Measurements from ENCODE around the gene GAMT.

The GAMT gene

DNA sequence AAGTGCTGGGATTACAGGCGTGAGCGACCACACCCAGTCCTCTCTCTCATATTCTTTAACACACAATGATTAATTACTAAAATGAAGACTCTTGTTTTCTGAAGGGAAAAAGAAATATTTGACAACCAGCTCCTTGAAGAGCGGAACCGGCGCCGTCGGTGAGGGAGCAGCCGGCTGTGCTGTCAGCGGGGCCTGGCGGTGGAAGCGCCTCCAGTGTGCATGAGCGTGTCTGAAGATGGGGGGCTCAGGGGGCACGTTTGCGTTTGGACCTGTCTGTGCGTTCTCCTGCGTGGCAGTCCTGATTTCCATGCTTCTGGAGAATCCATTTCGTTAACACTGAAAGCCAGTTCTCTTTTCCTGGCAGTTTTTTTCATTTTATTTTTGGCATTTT lies 24.9 kb downstream of the GAMT start:
- 95 to 97% methylated on average over 17 of the region's 17 CpGs for WGBS, 2 experiments
- Histone ChIP-seq H3K4me3 (ENCODE audit: insufficient read depth, low read depth, low read length) (no peak overlapping the region), H3K9me3 (ENCODE audit: control insufficient read depth, low read length) (no peaks in the 10 kb centered on the region), H3K27ac (ENCODE audit: insufficient read depth, low read depth, low read length, poor library complexity, severe bottlenecking) (no peak overlapping the region), H3K27me3 (ENCODE audit: control insufficient read depth, insufficient read depth, low read length, poor library complexity, severe bottlenecking) (no peaks in the 10 kb centered on the region), H3K36me3 (ENCODE audit: control insufficient read depth, insufficient read depth, low read length) (peaks cover 39% of the 10 kb centered on the region), H3K4me1 (ENCODE audit: control insufficient read depth, insufficient read depth, low read length) (peaks cover 9% of the 10 kb centered on the region)

DNA sequence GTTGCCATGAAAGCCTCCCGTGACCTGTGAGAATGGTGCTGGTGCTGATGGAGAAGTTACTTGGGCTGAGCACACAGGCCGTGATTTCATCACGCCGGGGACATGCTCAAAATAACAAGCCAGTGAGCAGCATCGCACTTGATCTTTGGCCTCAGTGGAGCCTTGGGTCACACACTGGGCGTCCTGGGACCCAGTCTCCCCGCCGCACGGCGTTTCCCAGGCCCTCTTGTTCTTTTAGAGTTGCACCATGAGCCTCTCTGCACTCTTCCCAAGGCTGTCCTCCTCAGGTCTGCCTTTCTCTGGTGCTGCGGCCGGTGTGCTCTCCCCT lies 27.1 kb downstream of the GAMT start:
- Histone ChIP-seq H3K27ac (ENCODE audit: insufficient read depth, low read depth, low read length, poor library complexity, severe bottlenecking) (no peak overlapping the region), H3K4me3 (ENCODE audit: insufficient read depth, low read depth, low read length) (no peak overlapping the region), H3K27me3 (ENCODE audit: control insufficient read depth, insufficient read depth, low read length, poor library complexity, severe bottlenecking) (no peaks in the 10 kb centered on the region), H3K4me1 (ENCODE audit: control insufficient read depth, insufficient read depth, low read length) (no peaks in the 10 kb centered on the region), H3K36me3 (ENCODE audit: control insufficient read depth, insufficient read depth, low read length) (peaks cover 59% of the 10 kb centered on the region), H3K9me3 (ENCODE audit: control insufficient read depth, low read length) (no peaks in the 10 kb centered on the region)
- 87% methylated on average over 12 of the region's 12 CpGs for WGBS, 2 experiments

DNA sequence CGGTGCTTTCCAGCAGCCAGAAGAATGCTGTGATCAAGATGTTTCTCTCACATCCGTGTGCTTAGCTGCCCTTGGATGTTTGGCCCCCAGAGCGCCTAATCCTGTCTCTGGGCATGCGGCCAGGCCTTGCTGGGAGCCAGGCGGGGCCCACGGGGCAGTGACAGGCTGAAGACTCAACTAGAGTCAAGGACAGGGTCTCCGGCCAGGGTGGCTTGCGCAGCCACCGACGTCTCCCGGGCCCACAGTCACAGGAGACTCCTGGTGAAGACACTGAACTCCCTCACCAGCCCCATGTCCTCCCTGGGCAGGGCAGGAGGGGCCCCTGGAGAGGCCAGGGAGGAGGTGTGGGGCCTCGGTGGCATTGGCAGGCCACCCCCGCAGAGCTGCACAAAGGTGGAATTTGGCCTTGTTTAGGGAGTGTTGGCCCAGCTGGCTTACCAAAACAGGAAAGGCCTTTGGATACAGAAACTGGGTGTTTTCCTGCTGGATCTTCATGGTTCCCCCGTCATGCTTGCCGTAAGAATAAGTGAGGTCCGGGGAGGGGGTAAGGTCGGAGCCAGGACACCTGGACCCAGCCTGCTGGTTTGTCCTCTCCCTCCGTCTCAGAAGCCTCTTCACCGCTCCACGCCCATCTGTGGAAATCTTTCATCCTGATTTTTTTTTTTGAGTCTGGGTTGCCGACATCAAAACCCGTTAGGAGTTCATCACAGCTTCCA lies 27.6 kb downstream of the GAMT start:
- WGBS, 2 experiments = 93 to 95% methylated on average over 22 of the region's 22 CpGs
- Histone ChIP-seq H3K9me3 (ENCODE audit: control insufficient read depth, low read length) (no peaks in the 10 kb centered on the region), H3K4me1 (ENCODE audit: control insufficient read depth, insufficient read depth, low read length) (no peaks in the 10 kb centered on the region), H3K27me3 (ENCODE audit: control insufficient read depth, insufficient read depth, low read length, poor library complexity, severe bottlenecking) (no peaks in the 10 kb centered on the region), H3K36me3 (ENCODE audit: control insufficient read depth, insufficient read depth, low read length) (peaks cover 60% of the 10 kb centered on the region), H3K27ac (ENCODE audit: insufficient read depth, low read depth, low read length, poor library complexity, severe bottlenecking) (no peak overlapping the region), H3K4me3 (ENCODE audit: insufficient read depth, low read depth, low read length) (no peak overlapping the region)

DNA sequence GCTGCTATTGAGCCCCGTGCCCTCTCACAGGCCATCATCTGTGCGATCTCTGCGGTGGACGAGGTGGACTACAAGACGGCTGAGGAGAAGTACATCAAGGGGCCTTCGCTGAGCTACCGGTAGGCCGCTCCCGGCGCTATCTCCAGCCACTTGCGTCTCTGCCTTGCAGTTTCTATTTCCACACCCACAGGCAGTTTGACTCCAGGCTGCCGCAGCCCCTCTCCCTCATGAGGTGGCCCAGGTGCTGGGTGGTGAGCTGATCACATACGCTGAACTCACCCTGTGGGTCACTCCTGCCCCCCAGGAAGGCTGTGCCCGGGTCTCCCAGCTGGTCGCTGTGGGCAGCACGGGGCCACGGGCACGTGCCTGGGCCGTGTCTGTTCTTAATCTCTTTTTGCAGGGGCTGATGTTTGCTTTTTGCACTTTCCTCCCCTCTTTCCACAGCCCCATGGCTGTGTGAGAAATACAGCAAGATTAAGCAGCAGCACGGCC lies 28.3 kb downstream of the GAMT start:
- no peak overlapping the region for H3K4me3 ChIP-seq (ENCODE audit: insufficient read depth, low read depth, low read length)
- 95 to 96% methylated on average over 20 of the region's 20 CpGs for WGBS, 2 experiments
- no peaks in the 10 kb centered on the region for H3K9me3 ChIP-seq (ENCODE audit: control insufficient read depth, low read length)
- H3K36me3 ChIP-seq (ENCODE audit: control insufficient read depth, insufficient read depth, low read length) = peaks cover 60% of the 10 kb centered on the region
- no peaks in the 10 kb centered on the region for H3K4me1 ChIP-seq (ENCODE audit: control insufficient read depth, insufficient read depth, low read length)
- no peak overlapping the region for H3K27ac ChIP-seq (ENCODE audit: insufficient read depth, low read depth, low read length, poor library complexity, severe bottlenecking)
- no peaks in the 10 kb centered on the region for H3K27me3 ChIP-seq (ENCODE audit: control insufficient read depth, insufficient read depth, low read length, poor library complexity, severe bottlenecking)

DNA sequence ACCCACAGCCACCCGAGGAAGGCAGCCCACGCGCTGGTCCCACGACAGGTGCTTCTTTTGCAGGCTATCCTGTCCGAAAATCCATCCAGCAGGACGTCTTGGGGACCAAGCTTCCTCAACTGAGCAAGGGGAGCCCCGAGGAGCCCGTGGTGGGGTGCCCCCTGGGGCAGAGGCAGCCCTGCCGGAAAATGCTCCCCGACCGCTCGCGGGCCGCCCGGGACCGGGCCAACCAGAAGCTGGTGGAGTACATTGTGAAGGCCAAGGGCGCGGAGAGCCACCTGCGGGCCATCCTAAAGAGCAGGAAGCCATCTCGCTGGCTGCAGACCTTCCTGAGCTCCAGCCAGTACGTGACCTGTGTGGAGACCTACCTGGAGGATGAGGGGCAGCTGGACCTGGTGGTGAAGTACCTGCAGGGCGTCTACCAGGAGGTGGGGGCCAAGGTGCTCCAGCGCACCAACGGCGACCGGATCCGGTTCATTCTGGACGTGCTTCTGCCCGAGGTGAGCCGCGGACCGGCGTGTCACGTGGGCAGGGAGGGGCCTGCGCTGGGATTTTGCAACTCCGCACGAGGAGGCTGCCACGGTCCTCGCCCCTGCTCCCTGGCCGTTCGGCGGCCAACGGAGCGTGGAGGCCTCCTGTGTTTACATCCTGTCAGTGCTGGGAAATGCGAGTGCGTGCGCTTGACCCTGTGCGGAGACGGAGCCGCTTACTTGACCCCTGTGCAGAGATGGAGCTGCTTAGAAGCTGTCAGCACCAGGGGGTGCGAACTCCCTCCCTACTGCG lies 30.6 kb downstream of the GAMT start:
- Histone ChIP-seq H3K36me3 (ENCODE audit: control insufficient read depth, insufficient read depth, low read length) (peaks cover 53% of the 10 kb centered on the region), H3K4me3 (ENCODE audit: insufficient read depth, low read depth, low read length) (no peak overlapping the region), H3K27me3 (ENCODE audit: control insufficient read depth, insufficient read depth, low read length, poor library complexity, severe bottlenecking) (no peaks in the 10 kb centered on the region), H3K9me3 (ENCODE audit: control insufficient read depth, low read length) (no peaks in the 10 kb centered on the region), H3K4me1 (ENCODE audit: control insufficient read depth, insufficient read depth, low read length) (peaks cover under 1% of the 10 kb centered on the region), H3K27ac (ENCODE audit: insufficient read depth, low read depth, low read length, poor library complexity, severe bottlenecking) (no peak overlapping the region)
- WGBS, 2 experiments = 96 to 97% methylated on average over 52 of the region's 52 CpGs

DNA sequence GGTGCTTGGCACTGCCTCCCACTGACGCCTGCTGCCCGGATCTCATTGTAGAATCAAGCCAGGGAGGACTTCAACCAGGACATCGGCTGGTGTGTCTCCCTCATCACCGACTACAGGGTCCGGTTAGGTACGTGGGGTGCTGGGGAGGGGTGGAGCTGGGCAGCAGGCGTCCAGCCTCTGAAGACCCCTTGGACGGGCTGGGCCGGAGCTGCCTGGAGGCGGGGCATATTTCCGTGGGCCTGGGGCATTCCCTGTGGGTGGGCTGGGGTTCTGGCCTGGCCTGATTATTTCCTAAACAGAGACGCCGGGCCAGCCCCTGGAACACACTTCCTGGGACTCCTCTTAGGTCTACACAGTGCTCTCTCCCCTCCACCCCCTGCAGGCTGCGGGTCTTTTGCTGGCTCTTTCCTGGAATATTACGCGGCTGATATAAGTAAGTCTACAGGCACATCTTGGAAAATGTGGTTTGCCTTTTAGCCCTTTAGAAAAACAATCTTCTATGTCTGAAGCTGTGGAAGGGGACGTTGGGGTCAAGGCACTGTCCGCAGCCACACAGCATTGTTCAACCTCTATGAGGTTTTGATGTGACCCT lies 32.0 kb downstream of the GAMT start:
- H3K36me3 ChIP-seq (ENCODE audit: control insufficient read depth, insufficient read depth, low read length) = peaks cover 56% of the 10 kb centered on the region
- 95 to 96% methylated on average over 18 of the region's 18 CpGs for WGBS, 2 experiments

DNA sequence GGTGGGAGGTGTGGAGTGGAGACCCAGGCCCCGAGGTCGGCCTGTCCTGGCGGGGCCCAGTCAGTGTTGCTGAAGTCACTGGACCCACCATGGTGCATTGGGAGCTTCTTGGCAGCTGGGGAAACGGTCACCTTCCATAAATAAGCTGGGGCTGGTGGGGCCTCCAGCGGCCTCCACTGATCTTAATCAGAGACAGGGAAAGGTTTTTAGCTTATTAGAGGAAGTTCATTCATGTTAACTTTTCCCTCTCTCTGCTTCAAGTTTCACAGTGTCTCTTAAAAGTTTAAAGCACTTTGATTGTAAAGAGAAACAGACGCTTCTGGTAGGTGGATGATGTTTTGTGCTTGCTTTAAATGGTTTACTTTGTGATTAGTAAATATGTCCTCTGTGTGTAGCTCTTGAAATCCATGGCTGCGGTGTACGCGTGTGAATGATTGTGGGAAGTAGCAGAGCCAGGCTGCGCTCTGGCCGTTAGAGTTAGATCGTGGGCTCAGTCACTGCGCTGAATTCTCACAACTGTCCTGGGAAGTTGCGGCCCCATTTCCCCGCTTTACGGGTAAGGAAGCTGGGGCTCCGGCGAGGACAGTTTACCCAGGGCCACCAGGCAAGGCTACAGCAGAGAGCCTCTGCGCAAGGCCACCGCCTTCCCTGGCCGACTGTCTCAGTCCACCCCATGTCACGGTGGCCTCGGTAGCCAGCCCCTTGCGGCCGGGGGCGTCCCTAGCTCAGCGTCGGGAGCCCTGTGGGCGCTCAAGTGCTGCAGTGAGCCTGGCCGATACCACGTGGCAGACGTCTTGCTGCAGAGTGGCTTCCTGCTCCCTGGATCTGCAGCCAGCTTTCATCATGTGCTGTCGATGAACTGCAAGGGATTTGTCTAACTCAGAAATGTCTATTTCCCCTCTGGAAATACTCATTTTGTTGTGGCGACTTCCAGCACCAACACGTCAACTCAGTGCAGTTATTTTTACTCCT lies 34.2 kb downstream of the GAMT start:
- peaks cover 46% of the 10 kb centered on the region for H3K36me3 ChIP-seq (ENCODE audit: control insufficient read depth, insufficient read depth, low read length)
- 95 to 96% methylated on average over 35 of the region's 35 CpGs for WGBS, 2 experiments

More for the DNA sequence above, 32.0 kb downstream of the GAMT start:
- H3K27me3 ChIP-seq (ENCODE audit: control insufficient read depth, insufficient read depth, low read length, poor library complexity, severe bottlenecking) = no peaks in the 10 kb centered on the region
- no peak overlapping the region for H3K27ac ChIP-seq (ENCODE audit: insufficient read depth, low read depth, low read length, poor library complexity, severe bottlenecking)
- no peaks in the 10 kb centered on the region for H3K9me3 ChIP-seq (ENCODE audit: control insufficient read depth, low read length)
- H3K4me1 ChIP-seq (ENCODE audit: control insufficient read depth, insufficient read depth, low read length) = peaks cover 3% of the 10 kb centered on the region
- H3K4me3 ChIP-seq (ENCODE audit: insufficient read depth, low read depth, low read length) = no peak overlapping the region

DNA sequence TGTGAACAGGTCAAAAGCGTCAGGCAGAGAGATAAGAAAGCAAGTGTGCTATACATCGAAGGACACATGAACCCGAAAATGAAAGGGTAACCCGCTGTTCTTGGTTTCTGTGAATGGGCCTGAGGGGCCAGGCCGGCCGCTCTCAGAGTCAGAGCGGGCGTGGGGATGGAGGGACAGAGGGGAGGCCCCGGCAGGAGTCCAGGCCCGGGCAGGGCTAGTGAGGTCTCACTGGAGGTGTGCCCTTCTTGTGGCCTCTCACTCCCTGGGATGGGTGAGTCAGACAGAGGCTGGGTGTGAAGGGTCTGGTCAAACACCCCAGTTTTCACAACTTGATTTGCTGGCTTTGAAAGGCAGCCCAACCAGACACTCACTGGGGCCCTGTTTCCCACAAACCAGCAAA lies 35.0 kb downstream of the GAMT start:
- no peaks in the 10 kb centered on the region for H3K9me3 ChIP-seq (ENCODE audit: control insufficient read depth, low read length)
- H3K4me1 ChIP-seq (ENCODE audit: control insufficient read depth, insufficient read depth, low read length) = peaks cover 16% of the 10 kb centered on the region
- H3K4me3 ChIP-seq (ENCODE audit: insufficient read depth, low read depth, low read length) = no peak overlapping the region
- H3K27me3 ChIP-seq (ENCODE audit: control insufficient read depth, insufficient read depth, low read length, poor library complexity, severe bottlenecking) = no peaks in the 10 kb centered on the region
- H3K27ac ChIP-seq (ENCODE audit: insufficient read depth, low read depth, low read length, poor library complexity, severe bottlenecking) = no peak overlapping the region
- H3K36me3 ChIP-seq (ENCODE audit: control insufficient read depth, insufficient read depth, low read length) = peaks cover 50% of the 10 kb centered on the region
- WGBS, 2 experiments = 93 to 94% methylated on average over 10 of the region's 10 CpGs

More for the DNA sequence above, 34.2 kb downstream of the GAMT start:
- Histone ChIP-seq H3K27ac (ENCODE audit: insufficient read depth, low read depth, low read length, poor library complexity, severe bottlenecking) (no peak overlapping the region), H3K4me3 (ENCODE audit: insufficient read depth, low read depth, low read length) (no peak overlapping the region), H3K27me3 (ENCODE audit: control insufficient read depth, insufficient read depth, low read length, poor library complexity, severe bottlenecking) (no peaks in the 10 kb centered on the region), H3K4me1 (ENCODE audit: control insufficient read depth, insufficient read depth, low read length) (peaks cover 7% of the 10 kb centered on the region), H3K9me3 (ENCODE audit: control insufficient read depth, low read length) (no peaks in the 10 kb centered on the region)

DNA sequence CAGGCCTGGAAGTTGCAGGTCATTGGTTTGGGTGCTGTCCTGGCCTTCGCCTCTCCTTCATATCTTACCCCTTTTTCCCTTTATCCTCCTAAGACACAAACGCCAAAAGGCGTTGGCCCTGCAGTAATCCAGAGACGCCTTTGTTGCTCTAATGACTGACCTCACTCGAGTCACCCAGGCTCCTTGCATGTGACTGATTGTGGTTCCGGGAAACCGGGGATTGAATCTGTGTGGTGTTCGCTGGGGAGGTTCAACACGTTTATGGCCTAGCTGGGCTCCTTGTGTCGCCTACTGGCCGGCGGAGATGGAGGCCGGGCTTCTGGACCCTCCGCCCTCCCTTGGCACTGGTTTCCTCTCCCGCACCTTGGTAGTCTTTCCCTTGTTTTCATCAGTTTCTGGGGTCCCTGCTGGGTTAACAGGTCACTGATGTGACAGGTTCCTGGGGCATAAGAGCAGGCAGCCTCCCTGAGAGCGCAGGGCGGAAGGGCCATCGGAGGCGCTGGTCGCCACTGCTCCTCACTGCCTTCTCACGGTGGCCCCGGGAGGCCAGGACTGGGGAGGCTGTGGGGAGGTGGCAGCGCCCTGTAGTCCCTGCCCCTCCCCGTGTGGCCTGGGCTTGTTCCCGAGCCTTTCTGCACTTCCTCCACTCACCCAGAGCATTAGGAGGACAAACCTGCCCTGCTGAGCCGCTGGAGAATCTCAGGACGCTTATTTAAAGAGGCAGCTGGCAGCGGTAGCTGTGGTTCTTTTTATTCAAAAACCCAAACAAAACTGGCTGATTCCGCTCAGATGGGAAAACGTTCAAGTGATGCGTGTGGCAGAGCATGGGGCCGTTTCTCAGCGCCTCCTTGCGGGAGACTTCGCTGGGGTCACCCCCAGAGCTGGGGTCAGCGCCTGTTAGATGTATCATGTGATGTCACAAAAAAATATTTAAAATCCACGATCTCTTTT lies 35.7 kb downstream of the GAMT start:
- Histone ChIP-seq H3K36me3 (ENCODE audit: control insufficient read depth, insufficient read depth, low read length) (peaks cover 43% of the 10 kb centered on the region), H3K4me1 (ENCODE audit: control insufficient read depth, insufficient read depth, low read length) (peaks cover 23% of the 10 kb centered on the region), H3K9me3 (ENCODE audit: control insufficient read depth, low read length) (no peaks in the 10 kb centered on the region), H3K27me3 (ENCODE audit: control insufficient read depth, insufficient read depth, low read length, poor library complexity, severe bottlenecking) (no peaks in the 10 kb centered on the region), H3K4me3 (ENCODE audit: insufficient read depth, low read depth, low read length) (no peak overlapping the region), H3K27ac (ENCODE audit: insufficient read depth, low read depth, low read length, poor library complexity, severe bottlenecking) (no peak overlapping the region)
- 90 to 91% methylated on average over 37 of the region's 37 CpGs for WGBS, 2 experiments
